Heart right ventricle (tissue), 16 donors: ENCODE measurements around the gene GNPAT. TPM values are rescaled to one million over a fixed set of nuclear protein-coding genes. Genes with fewer than 3 reads are reported as not detected.

Experiments used
- ATAC-seq, 8 donors: fragments of 200-7000 bp; cut with Tn5 transposase; one replicate each; pipeline ENCODE4 v1.9.1; 2020; ENCODE audit warnings: mild to moderate bottlenecking in 8 of 8, moderate library complexity in 8 of 8, moderate number of reproducible peaks in 1 of 8
- DNase-seq, 2 donors: peaks; one replicate each; pipeline ENCODE4 v3.0.0-alpha.2; 2020
- H3K27ac ChIP-seq, 10 donors: fragments of 200-600 bp; sonication (generic) in 2 of 10; one replicate each; pipeline versions ENCODE4 v1.5.0 to v1.8.0; 2020 to 2022; ENCODE audit warnings: mild to moderate bottlenecking in 3 of 10
- H3K27me3 ChIP-seq, 7 donors: fragments of 200-600 bp; one replicate each; pipeline ENCODE4 v1.8.0; 2021 to 2022; ENCODE audit warnings: mild to moderate bottlenecking in 2 of 7
- H3K36me3 ChIP-seq, 9 donors: fragments of 200-600 bp; sonication (generic) in 1 of 9; one replicate each; pipeline versions ENCODE4 v1.5.0 to v1.8.0; 2020 to 2022; ENCODE audit warnings: mild to moderate bottlenecking in 2 of 9
- H3K4me1 ChIP-seq, 9 donors: fragments of 200-600 bp; sonication (generic) in 1 of 9; one replicate each; pipeline versions ENCODE4 v1.5.0 to v1.8.0; 2020 to 2022; ENCODE audit warnings: mild to moderate bottlenecking in 4 of 9
- H3K4me3 ChIP-seq, 10 donors: fragments of 200-600 bp; sonication (generic) in 2 of 10; one replicate each; pipeline versions ENCODE4 v1.5.0 to v1.8.0; 2020 to 2022; ENCODE audit warnings: mild to moderate bottlenecking in 7 of 10, moderate library complexity in 2 of 10
- H3K9me3 ChIP-seq, 11 donors: fragments of 200-600 bp in 10 of 11; sonication (generic) in 2 of 11; one replicate each; pipeline versions ENCODE4 v1.5.0 to v1.8.0; 2013 to 2022; ENCODE audit warnings: mild to moderate bottlenecking in 2 of 11, control low read depth in 1 of 11, moderate library complexity in 1 of 11
- WGBS, 2 donors: extraction: QIAGEN DNeasy Blood & Tissue Kit; methylation state at CpG; one replicate each; pipeline ENCODE4 v1.1.7; 2013; ENCODE audit warnings: inconsistent platforms in 1 of 2; 5-methylcytosine and 5-hydroxymethylcytosine counted together
- intact Hi-C, 10 donors: fragments of 100-400 bp; cut with DNase I; formaldehyde crosslinking; loops; one replicate each; pipeline versions ENCODE4 v1.11.1 to v1.14.2; 2022
- polyA plus RNA-seq, 2 donors: library from polyadenylated mRNA; stranded (reverse); fragments of 200-250 nt; gene quantifications; one replicate each; pipeline ENCODE4 v1.2.3, GENCODE V29; 2013
- total RNA-seq, 10 donors: library from RNA; stranded (reverse); fragmentation: NEBNext Ultra II Directional in 3 of 10; extraction: Animal tissue kit (Norgen Biotek cat#: 25700) in 3 of 10; gene quantifications; one replicate each; pipeline versions ENCODE4 v1.2.1 to v1.2.4, GENCODE V29; 2021 to 2023
- TF ChIP-seq, protein P1 (sequence below), 9 donors: fragments of 200-600 bp; sonication (generic) in 2 of 9; IDR thresholded peaks; one replicate each; pipeline versions ENCODE4 v1.5.0 to v1.8.0; 2021 to 2022; ENCODE audit warnings: antibody characterized with exemption in 9 of 9, mild to moderate bottlenecking in 5 of 9, moderate library complexity in 1 of 9
- donor health status: Arrhythmogenic right ventricular cardiomyopathy.
- donor health status: ischemic (EF 13 %, LVEDD 7.1; RV severe dilation, severe dysfunction).
- donor health status: healthy with polysubstance abuse.
- donor health status: DM: no; HTN: yes; CAD: no.
- donor health status: DM: no; HTN: no; CAD: no.
- donor health status: ischemic (EF 25% LVEDD 6.9; RV normal size, moderate dysfunction).
- donor health status: ischemic (EF 25% LVEDD 5.7; RV mildly dilated, moderate dysfunction).
- donor health status: healthy.
- donor health status: DM: yes; HTN: yes; CAD: no.
- donor health status: Ischemic cardiomyopathy.
- donor health status: ischemic (EF 35%, LVEDD 5.7; RV mildly dilated, moderate dysfunction).
- donor health status: nonischemic (EF 11% LVEDD 7.7; RV severe dilation, severe dysfunction).
- donor health status: DM: yes; HTN: yes; CAD: no.
- donor health status: PGD.
- donor health status: ischemic (EF 29% LVEDD 5.4; RV normal size, mild dysfunction).
- donor health status: nonischemic (EF 23%, LVEDD 6.1; RV moderate dilation, normal function).

Gene GNPAT
- total and polyA plus RNA-seq, 12 donors = 40.3 to 74.0 (median 51.8) TPM

- WGBS, 2 donors = 97% methylated on average over 3 of the region's 3 CpGs
- intact Hi-C loops = no loop called here
- H3K4me1 ChIP-seq = no peaks in the 10 kb centered on the region
- H3K27ac ChIP-seq = no peak overlapping the region
- no peak for ATAC-seq
- peaks cover 0 to 100% (median 68%) of the 10 kb centered on the region in 9 donors for H3K36me3 ChIP-seq
- DNase-seq = no peak
- TF ChIP-seq, protein P1, sequence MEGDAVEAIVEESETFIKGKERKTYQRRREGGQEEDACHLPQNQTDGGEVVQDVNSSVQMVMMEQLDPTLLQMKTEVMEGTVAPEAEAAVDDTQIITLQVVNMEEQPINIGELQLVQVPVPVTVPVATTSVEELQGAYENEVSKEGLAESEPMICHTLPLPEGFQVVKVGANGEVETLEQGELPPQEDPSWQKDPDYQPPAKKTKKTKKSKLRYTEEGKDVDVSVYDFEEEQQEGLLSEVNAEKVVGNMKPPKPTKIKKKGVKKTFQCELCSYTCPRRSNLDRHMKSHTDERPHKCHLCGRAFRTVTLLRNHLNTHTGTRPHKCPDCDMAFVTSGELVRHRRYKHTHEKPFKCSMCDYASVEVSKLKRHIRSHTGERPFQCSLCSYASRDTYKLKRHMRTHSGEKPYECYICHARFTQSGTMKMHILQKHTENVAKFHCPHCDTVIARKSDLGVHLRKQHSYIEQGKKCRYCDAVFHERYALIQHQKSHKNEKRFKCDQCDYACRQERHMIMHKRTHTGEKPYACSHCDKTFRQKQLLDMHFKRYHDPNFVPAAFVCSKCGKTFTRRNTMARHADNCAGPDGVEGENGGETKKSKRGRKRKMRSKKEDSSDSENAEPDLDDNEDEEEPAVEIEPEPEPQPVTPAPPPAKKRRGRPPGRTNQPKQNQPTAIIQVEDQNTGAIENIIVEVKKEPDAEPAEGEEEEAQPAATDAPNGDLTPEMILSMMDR (IDR thresholded peaks at IDR 0.05) = no peak
- no peaks in the 10 kb centered on the region for H3K27me3 ChIP-seq
- no peak overlapping the region for H3K4me3 ChIP-seq
- H3K9me3 ChIP-seq = no peaks in the 10 kb centered on the region
These were observed 24.4 kb downstream of the GNPAT start for GRCh38 chr1:231265379-231265778.

DNA sequence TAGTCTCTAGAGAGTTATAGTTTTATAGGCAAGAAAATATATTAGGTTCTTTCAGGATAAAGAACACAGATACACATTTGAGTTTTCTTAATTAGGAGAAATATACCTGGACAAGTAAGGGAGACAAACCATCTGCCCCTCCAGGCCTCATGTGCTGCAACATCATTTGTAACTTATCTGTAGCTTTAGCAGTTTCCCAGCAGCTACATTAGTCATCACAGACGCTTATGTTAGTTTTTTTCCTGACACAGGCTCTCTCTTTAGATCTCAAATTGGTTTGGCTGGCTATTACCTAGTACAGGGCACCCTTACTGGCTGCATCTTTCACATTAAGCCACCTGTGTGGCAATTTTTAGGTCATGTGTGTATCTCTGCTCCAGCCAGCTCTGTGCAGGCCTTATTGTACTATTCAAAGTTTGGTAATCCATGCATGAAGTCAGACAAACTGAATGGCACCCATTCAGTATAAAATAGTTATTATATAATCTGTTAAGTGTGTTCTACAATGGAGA lies 25.9 kb downstream of the GNPAT start:
- no peak for ATAC-seq
- 48 to 88% methylated on average over 1 of the region's 1 CpG for WGBS, 2 donors
- no peak overlapping the region for H3K4me3 ChIP-seq
- TF ChIP-seq, protein P1 (IDR thresholded peaks at IDR 0.05) = no peak
- H3K27ac ChIP-seq = no peak overlapping the region
- intact Hi-C loops = no loop called here
- H3K9me3 ChIP-seq = no peaks in the 10 kb centered on the region
- DNase-seq = no peak
- peaks cover 0 to 5% (median 0%) of the 10 kb centered on the region in 9 donors for H3K4me1 ChIP-seq
- no peaks in the 10 kb centered on the region for H3K27me3 ChIP-seq
- H3K36me3 ChIP-seq = peaks cover 0 to 100% (median 54%) of the 10 kb centered on the region in 9 donors

GRCh38 chr1:231272173-231272572 lies 31.2 kb downstream of the GNPAT start:
- TF ChIP-seq, protein P1 (IDR thresholded peaks at IDR 0.05) = no peak
- Histone ChIP-seq H3K36me3 (peaks cover 0 to 99% (median 61%) of the 10 kb centered on the region in 9 donors), H3K9me3 (no peaks in the 10 kb centered on the region), H3K27ac (peak overlapping the region in 6 of 10 donors; percentile 14 to 70 (median 43)), H3K4me3 (no peak overlapping the region), H3K4me1 (peaks cover 0 to 14% (median 0%) of the 10 kb centered on the region in 9 donors), H3K27me3 (no peaks in the 10 kb centered on the region)
- 62 to 74% methylated on average over 3 of the region's 3 CpGs for WGBS, 2 donors
- DNase-seq (no peak), ATAC-seq (peak in 5 of 8 donors; percentile 8 to 78 (median 39))
- intact Hi-C loops = no loop called here

GRCh38 chr1:231272880-231273279 lies 31.9 kb downstream of the GNPAT start:
- H3K27me3 ChIP-seq = no peaks in the 10 kb centered on the region
- DNase-seq = no peak
- peak in 3 of 8 donors; percentile 23 to 46 (median 44) for ATAC-seq
- H3K9me3 ChIP-seq = no peaks in the 10 kb centered on the region
- H3K36me3 ChIP-seq = peaks cover 0 to 99% (median 63%) of the 10 kb centered on the region in 9 donors
- WGBS, 2 donors = 74 to 79% methylated on average over 2 of the region's 2 CpGs
- no peak overlapping the region for H3K4me3 ChIP-seq
- TF ChIP-seq, protein P1 (IDR thresholded peaks at IDR 0.05) = no peak
- intact Hi-C loops = no loop called here
- H3K27ac ChIP-seq = peak overlapping the region in 6 of 10 donors; percentile 13 to 70 (median 43)
- peaks cover 0 to 14% (median 0%) of the 10 kb centered on the region in 9 donors for H3K4me1 ChIP-seq
